Mesenchymal stem cell (in vitro differentiated cells and primary cell): ENCODE results near the gene MEIS2.

ENCODE experiments used
- DNase-seq: peaks from one replicate; pipeline ENCODE4 v3.0.0-alpha.2; 2013
- H2AFZ ChIP-seq: one replicate; pipeline ENCODE4 v1.6.1; 2013; ENCODE audit warnings: low read depth, mild to moderate bottlenecking, control low read depth, inconsistent platforms, low read length, moderate library complexity
- H2AK5ac ChIP-seq: 2 replicates; pipeline ENCODE4 v1.6.1; 2013; ENCODE audit warnings: low read length, moderate library complexity, mild to moderate bottlenecking, inconsistent platforms; ENCODE audit not compliant: severe bottlenecking
- H2BK120ac ChIP-seq: one replicate; pipeline ENCODE4 v1.6.1; 2013; ENCODE audit warnings: low read depth, mild to moderate bottlenecking, inconsistent platforms, low read length, moderate library complexity
- H2BK12ac ChIP-seq, 2 experiments: one replicate each; pipeline ENCODE4 v1.6.1; 2013; ENCODE audit warnings: inconsistent platforms in 2 of 2, low read length in 2 of 2, mild to moderate bottlenecking in 2 of 2, moderate library complexity in 2 of 2, control low read depth in 1 of 2
- H2BK15ac ChIP-seq: one replicate; pipeline ENCODE4 v1.6.1; 2013; ENCODE audit warnings: mild to moderate bottlenecking, low read depth, inconsistent platforms; ENCODE audit not compliant: poor library complexity, severe bottlenecking
- H2BK5ac ChIP-seq: 2 replicates; pipeline ENCODE4 v1.6.1; 2013; ENCODE audit warnings: low read depth, mild to moderate bottlenecking, low read length, control low read depth, inconsistent platforms; ENCODE audit not compliant: poor library complexity, severe bottlenecking
- H3K14ac ChIP-seq, 2 experiments: one replicate each; pipeline ENCODE4 v1.6.1; 2013; ENCODE audit warnings: inconsistent platforms in 2 of 2, low read length in 2 of 2, control low read depth in 1 of 2, mild to moderate bottlenecking in 1 of 2, moderate library complexity in 1 of 2
- H3K18ac ChIP-seq, 2 experiments: one replicate each; pipeline ENCODE4 v1.6.1; 2013; ENCODE audit warnings: inconsistent platforms in 2 of 2, low read length in 2 of 2, control low read depth in 1 of 2, low read depth in 1 of 2, mild to moderate bottlenecking in 1 of 2
- H3K23ac ChIP-seq, 2 experiments: one replicate each; pipeline ENCODE4 v1.6.1; 2013; ENCODE audit warnings: inconsistent platforms in 2 of 2, low read length in 2 of 2, mild to moderate bottlenecking in 2 of 2, moderate library complexity in 2 of 2, control low read depth in 1 of 2
- H3K27ac ChIP-seq: 2 replicates; pipeline ENCODE4 v1.5.1; 2013; ENCODE audit warnings: mild to moderate bottlenecking, moderate library complexity, low read length, control low read depth, inconsistent platforms; ENCODE audit not compliant: poor library complexity, severe bottlenecking
- H3K27me3 ChIP-seq, 2 experiments: 2 replicates each; pipeline versions ENCODE4 v1.6.1 to v1.7.0; 2013; ENCODE audit warnings: low read length in 2 of 2, mild to moderate bottlenecking in 2 of 2, moderate library complexity in 2 of 2, control low read depth in 1 of 2, inconsistent platforms in 1 of 2; ENCODE audit not compliant: control insufficient read depth in 1 of 2, insufficient read depth in 1 of 2
- H3K36me3 ChIP-seq, 2 experiments: 2 replicates each; pipeline versions ENCODE4 v1.6.1 to v1.7.0; 2013; ENCODE audit warnings: low read length in 2 of 2, control low read depth in 1 of 2, inconsistent platforms in 1 of 2, low read depth in 1 of 2, mild to moderate bottlenecking in 1 of 2; ENCODE audit not compliant: insufficient read depth in 2 of 2, control insufficient read depth in 1 of 2
- H3K4ac ChIP-seq, 2 experiments: one replicate each; pipeline ENCODE4 v1.6.1; 2013; ENCODE audit warnings: inconsistent platforms in 2 of 2, low read length in 2 of 2, mild to moderate bottlenecking in 2 of 2, moderate library complexity in 2 of 2, control low read depth in 1 of 2, low read depth in 1 of 2
- H3K4me1 ChIP-seq: 2 replicates; pipeline ENCODE4 v1.6.1; 2013; ENCODE audit warnings: low read depth, low read length, control low read depth; ENCODE audit not compliant: control insufficient read depth, insufficient read depth
- H3K4me2 ChIP-seq: 2 replicates; pipeline ENCODE4 v1.6.1; 2013; ENCODE audit warnings: low read length, mild to moderate bottlenecking, inconsistent platforms; ENCODE audit not compliant: poor library complexity, severe bottlenecking
- H3K4me3 ChIP-seq, 2 experiments: 2 replicates each; pipeline versions ENCODE4 v1.5.1 to v1.7.0; 2013; ENCODE audit warnings: low read length in 2 of 2, mild to moderate bottlenecking in 2 of 2, control low read depth in 1 of 2, low read depth in 1 of 2; ENCODE audit not compliant: insufficient read depth in 1 of 2
- H3K79me1 ChIP-seq: replicated peaks from 2 replicates; pipeline ENCODE4 v1.6.1; 2013; ENCODE audit warnings: mild to moderate bottlenecking, control low read depth, low read length, inconsistent platforms; ENCODE audit not compliant: poor library complexity, severe bottlenecking
- H3K9ac ChIP-seq: 2 replicates; pipeline ENCODE4 v1.7.0; 2013; ENCODE audit warnings: mild to moderate bottlenecking, low read length, moderate library complexity
- H3K9me3 ChIP-seq: 2 replicates; pipeline ENCODE4 v1.7.0; 2013; ENCODE audit warnings: mild to moderate bottlenecking, low read length; ENCODE audit not compliant: control insufficient read depth
- H4K8ac ChIP-seq: one replicate; pipeline ENCODE4 v1.6.1; 2013; ENCODE audit warnings: inconsistent platforms, mild to moderate bottlenecking, low read length, moderate library complexity
- H4K91ac ChIP-seq: one replicate; pipeline ENCODE4 v1.6.1; 2013; ENCODE audit warnings: mild to moderate bottlenecking, low read length, inconsistent platforms
- WGBS: methylation state at CpG from one replicate; pipeline ENCODE4 v1.1.7; 2013; ENCODE audit warnings: mixed read lengths; 5-methylcytosine and 5-hydroxymethylcytosine counted together

MEIS2 gene

GRCh38 chr15:37037850-37038715, 62.3 kb downstream of the MEIS2 start:
- Histone ChIP-seq H3K27ac (no peak overlapping the region), H3K36me3 (peaks cover 7 to 81% of the 10 kb centered on the region in 2 experiments), H2BK5ac (no peak overlapping the region), H4K8ac (no peak overlapping the region), H2AK5ac (no peak overlapping the region), H3K14ac (no peak overlapping the region), H3K18ac (no peak overlapping the region), H3K4me3 (no peak overlapping the region), H3K4me1 (peaks cover 3% of the 10 kb centered on the region), H3K79me1 (peaks cover 14% of the 10 kb centered on the region), H3K4ac (no peak overlapping the region), H2BK15ac (no peak overlapping the region), H2BK120ac (no peak overlapping the region), H2AFZ (no peak overlapping the region), H3K9ac (no peak overlapping the region), H3K4me2 (no peak overlapping the region), H2BK12ac (no peak overlapping the region), H4K91ac (no peak overlapping the region), H3K9me3 (no peaks in the 10 kb centered on the region), H3K23ac (no peak overlapping the region), H3K27me3 (no peaks in the 10 kb centered on the region)
- no peak for DNase-seq
- 88% methylated on average over 7 of the region's 7 CpGs for WGBS

- Histone ChIP-seq H3K14ac (peak overlapping the region in 1 of 2 experiments; percentile 6), H2AFZ (no peak overlapping the region), H3K9me3 (no peaks in the 10 kb centered on the region)
Observed at GRCh38 chr15:37037071-37037655, 63.2 kb downstream of the MEIS2 start.

GRCh38 chr15:37034835-37035748, 65.3 kb downstream of the MEIS2 start:
- Histone ChIP-seq H2AK5ac (no peak overlapping the region), H2BK120ac (no peak overlapping the region), H2BK15ac (no peak overlapping the region), H3K14ac (peak overlapping the region in 1 of 2 experiments; percentile 15), H2BK5ac (no peak overlapping the region), H4K91ac (no peak overlapping the region), H3K27ac (no peak overlapping the region), H3K18ac (peak overlapping the region in 1 of 2 experiments; percentile 40), H3K36me3 (peaks cover 7 to 57% of the 10 kb centered on the region in 2 experiments), H3K79me1 (peaks cover 17% of the 10 kb centered on the region), H3K4me1 (peaks cover 3% of the 10 kb centered on the region), H3K9me3 (no peaks in the 10 kb centered on the region), H3K4me3 (no peak overlapping the region), H4K8ac (no peak overlapping the region), H3K27me3 (no peaks in the 10 kb centered on the region), H3K23ac (peak overlapping the region in 1 of 2 experiments; percentile 32), H3K4ac (no peak overlapping the region), H3K4me2 (no peak overlapping the region), H2AFZ (no peak overlapping the region), H2BK12ac (peak overlapping the region in 1 of 2 experiments; percentile 42), H3K9ac (no peak overlapping the region)
- peak; percentile 51 for DNase-seq
- WGBS = 64% methylated on average over 7 of the region's 10 CpGs

More at GRCh38 chr15:37037071-37037655, 63.2 kb downstream of the MEIS2 start:
- Histone ChIP-seq H3K27me3 (no peaks in the 10 kb centered on the region), H2BK120ac (no peak overlapping the region), H3K18ac (no peak overlapping the region), H2AK5ac (no peak overlapping the region), H3K4me2 (no peak overlapping the region), H3K4ac (no peak overlapping the region), H2BK15ac (no peak overlapping the region), H3K79me1 (peaks cover 14% of the 10 kb centered on the region), H4K91ac (no peak overlapping the region), H3K23ac (no peak overlapping the region), H3K4me1 (peaks cover 3% of the 10 kb centered on the region), H3K9ac (no peak overlapping the region), H3K36me3 (peaks cover 7 to 75% of the 10 kb centered on the region in 2 experiments), H3K27ac (no peak overlapping the region), H3K4me3 (no peak overlapping the region), H2BK12ac (no peak overlapping the region), H4K8ac (no peak overlapping the region), H2BK5ac (no peak overlapping the region)
- DNase-seq = no peak
- 97% methylated on average over 7 of the region's 7 CpGs for WGBS
